Vagina (tissue), 2 donors: ENCODE results near the gene CD34. TPM values are rescaled to one million over a fixed set of nuclear protein-coding genes. Genes with fewer than 3 reads are reported as not detected.

Source experiments
- DNase-seq, 2 donors: peaks; one replicate each; pipeline ENCODE4 v3.0.0-alpha.2; 2017; ENCODE audit errors: extremely low spot score in 2 of 2
- H3K27ac ChIP-seq: fragments of 200-600 bp; sonication (generic); one replicate; pipeline ENCODE4 v1.5.1; 2019
- H3K27me3 ChIP-seq: fragments of 200-600 bp; sonication (generic); one replicate; pipeline ENCODE4 v1.5.1; 2019
- H3K36me3 ChIP-seq, 2 donors: fragments of 200-600 bp; sonication (generic); one replicate each; pipeline ENCODE4 v1.5.1; 2017 to 2019
- H3K4me1 ChIP-seq: fragments of 200-600 bp; sonication (generic); one replicate; pipeline ENCODE4 v1.5.1; 2019
- H3K4me3 ChIP-seq, 2 donors: fragments of 200-600 bp; sonication (generic); 1 replicate in 1 of 2; 2 replicates in 1 of 2; pipeline ENCODE4 v1.5.1; 2016 to 2019
- H3K9me3 ChIP-seq: fragments of 200-600 bp; sonication (generic); one replicate; pipeline ENCODE4 v1.5.1; 2019
- POLR2A ChIP-seq, 2 donors: fragments of 450-650 bp; IDR thresholded peaks; one replicate each; pipeline ENCODE4 v1.6.1; 2017; ENCODE audit warnings: antibody characterized with exemption in 2 of 2, mild to moderate bottlenecking in 2 of 2, moderate library complexity in 2 of 2
- POLR2AphosphoS5 ChIP-seq, 2 donors: sonication (generic); formaldehyde crosslinking; IDR thresholded peaks; one replicate each; pipeline ENCODE4 v1.9.0; 2017; ENCODE audit warnings: antibody characterized with exemption in 2 of 2, mild to moderate bottlenecking in 2 of 2, low read depth in 1 of 2; ENCODE audit not compliant: insufficient read depth in 1 of 2
- intact Hi-C: fragments of 100-400 bp; cut with DNase I; formaldehyde crosslinking; loops from one replicate; pipeline ENCODE4 v1.15.1; 2023
- total RNA-seq: library from RNA; depleted of rRNA; stranded (reverse); fragments of >200 nt; gene quantifications from one replicate; pipeline ENCODE4 v1.2.3, GENCODE V29; 2016
- TF ChIP-seq, protein P1 (sequence below), 3 experiments: fragments of 450-650 bp in 2 of 3; fragments of 200-600 bp in 1 of 3; sonication (generic) in 1 of 3; IDR thresholded peaks; one replicate each; pipeline ENCODE4 v1.5.1; 2017 to 2019; ENCODE audit warnings: antibody characterized with exemption in 3 of 3, mild to moderate bottlenecking in 2 of 3, moderate library complexity in 2 of 3

CD34 gene
- total RNA-seq, 1 donor from 2014 or later = 57.5 TPM

DNA sequence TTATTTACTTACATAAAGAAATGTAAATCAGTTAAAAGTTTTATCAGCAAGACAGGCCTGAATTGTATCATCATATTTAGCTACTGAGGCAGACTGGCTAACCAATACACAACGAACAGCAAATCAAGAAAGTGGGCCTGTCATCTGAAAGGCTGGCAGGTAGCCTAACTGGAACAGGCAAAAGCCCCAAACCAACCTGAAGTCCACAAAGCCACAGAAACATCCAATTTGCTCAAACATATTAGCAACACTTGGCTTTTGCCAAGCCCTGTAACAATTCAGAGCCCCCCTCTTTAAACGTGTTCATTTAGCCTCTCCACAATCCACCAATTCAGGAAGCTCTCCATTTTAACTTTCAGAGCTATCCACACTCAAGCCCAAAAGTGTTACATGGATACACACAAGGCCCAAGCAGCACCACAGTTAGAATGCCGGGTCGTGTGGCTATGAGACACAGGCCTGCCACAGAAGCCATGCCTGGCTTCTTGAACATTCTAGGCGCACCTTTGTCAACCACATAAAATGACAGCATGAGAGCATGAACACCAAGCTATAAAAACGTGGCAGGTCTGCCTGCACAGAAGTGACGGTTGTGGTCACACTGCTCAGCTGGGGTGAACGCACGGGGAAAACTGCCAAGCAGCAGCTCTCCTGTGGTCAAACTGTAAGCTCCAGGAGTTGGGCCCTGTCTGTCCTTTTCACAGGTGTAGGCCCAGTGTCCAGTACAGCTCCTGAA is 49.3 kb downstream of the CD34 start:
- no peaks in the 10 kb centered on the region for H3K27me3 ChIP-seq
- no peak for TF ChIP-seq POLR2A (IDR thresholded peaks at IDR 0.05)
- TF ChIP-seq, protein P1, sequence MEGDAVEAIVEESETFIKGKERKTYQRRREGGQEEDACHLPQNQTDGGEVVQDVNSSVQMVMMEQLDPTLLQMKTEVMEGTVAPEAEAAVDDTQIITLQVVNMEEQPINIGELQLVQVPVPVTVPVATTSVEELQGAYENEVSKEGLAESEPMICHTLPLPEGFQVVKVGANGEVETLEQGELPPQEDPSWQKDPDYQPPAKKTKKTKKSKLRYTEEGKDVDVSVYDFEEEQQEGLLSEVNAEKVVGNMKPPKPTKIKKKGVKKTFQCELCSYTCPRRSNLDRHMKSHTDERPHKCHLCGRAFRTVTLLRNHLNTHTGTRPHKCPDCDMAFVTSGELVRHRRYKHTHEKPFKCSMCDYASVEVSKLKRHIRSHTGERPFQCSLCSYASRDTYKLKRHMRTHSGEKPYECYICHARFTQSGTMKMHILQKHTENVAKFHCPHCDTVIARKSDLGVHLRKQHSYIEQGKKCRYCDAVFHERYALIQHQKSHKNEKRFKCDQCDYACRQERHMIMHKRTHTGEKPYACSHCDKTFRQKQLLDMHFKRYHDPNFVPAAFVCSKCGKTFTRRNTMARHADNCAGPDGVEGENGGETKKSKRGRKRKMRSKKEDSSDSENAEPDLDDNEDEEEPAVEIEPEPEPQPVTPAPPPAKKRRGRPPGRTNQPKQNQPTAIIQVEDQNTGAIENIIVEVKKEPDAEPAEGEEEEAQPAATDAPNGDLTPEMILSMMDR (IDR thresholded peaks at IDR 0.05) = no peak
- H3K27ac ChIP-seq = peak overlapping the region; percentile 68
- no peak overlapping the region for H3K4me3 ChIP-seq
- peaks cover 91% of the 10 kb centered on the region for H3K4me1 ChIP-seq
- H3K36me3 ChIP-seq = no peaks in the 10 kb centered on the region
- no peaks in the 10 kb centered on the region for H3K9me3 ChIP-seq
- intact Hi-C loops = no loop called here
- DNase-seq = peak in 1 of 2 donors; percentile 80

DNA sequence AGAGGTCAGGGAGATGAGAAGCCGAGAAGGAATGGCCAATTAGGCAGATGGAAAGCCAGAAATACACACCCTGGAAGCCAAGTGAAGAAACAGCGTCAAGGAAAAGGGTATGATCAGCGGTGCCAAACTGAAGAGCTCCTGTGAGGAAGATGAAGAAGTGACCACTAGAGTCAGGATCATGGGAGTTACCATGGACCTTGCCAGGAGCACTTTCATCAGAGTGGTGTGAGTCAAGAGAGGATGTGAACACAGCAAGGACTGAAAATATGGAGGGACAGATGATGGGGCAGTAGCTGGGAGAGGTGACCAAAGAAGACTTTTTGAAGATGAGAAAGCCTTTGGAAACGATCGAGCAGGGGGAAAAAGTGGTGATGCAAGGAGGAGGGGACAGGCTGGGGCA is 50.4 kb downstream of the CD34 start:
- H3K9me3 ChIP-seq = no peaks in the 10 kb centered on the region
- no peak overlapping the region for H3K4me3 ChIP-seq
- peaks cover 91% of the 10 kb centered on the region for H3K4me1 ChIP-seq
- TF ChIP-seq POLR2AphosphoS5 (IDR thresholded peaks at IDR 0.05; ENCODE audit: insufficient read depth in 1 of 2, low read depth in 1 of 2) (no peak), POLR2A (IDR thresholded peaks at IDR 0.05) (no peak)
- TF ChIP-seq, protein P1 (IDR thresholded peaks at IDR 0.05) = no peak
- intact Hi-C loops = no loop called here
- H3K36me3 ChIP-seq = no peaks in the 10 kb centered on the region
- H3K27ac ChIP-seq = peak overlapping the region; percentile 68
- H3K27me3 ChIP-seq = no peaks in the 10 kb centered on the region
- DNase-seq = no peak

DNA sequence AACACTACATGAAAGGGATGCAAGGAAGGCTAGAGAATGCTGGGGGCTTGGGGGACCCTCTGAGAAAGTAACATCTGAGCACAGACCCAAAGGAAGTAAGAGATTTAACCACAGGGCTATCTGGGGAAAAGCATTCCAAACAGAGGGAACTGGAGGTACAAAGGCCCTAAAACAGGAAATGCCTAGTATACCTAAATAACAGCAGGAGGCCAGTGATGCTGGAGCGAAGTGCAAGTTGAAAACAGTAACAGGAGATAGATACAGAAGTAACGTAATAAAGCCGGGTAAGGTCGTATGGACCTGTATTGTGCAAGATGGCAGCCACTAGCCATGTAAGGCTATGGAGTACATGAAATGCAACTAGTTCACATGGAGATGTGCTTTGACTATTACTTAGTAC is 52.1 kb downstream of the CD34 start:
- Histone ChIP-seq H3K27me3 (no peaks in the 10 kb centered on the region), H3K4me1 (peaks cover 86% of the 10 kb centered on the region), H3K27ac (no peak overlapping the region), H3K9me3 (no peaks in the 10 kb centered on the region), H3K36me3 (no peaks in the 10 kb centered on the region), H3K4me3 (no peak overlapping the region)
- intact Hi-C loops = no loop called here
- no peak for DNase-seq
- TF ChIP-seq POLR2AphosphoS5 (IDR thresholded peaks at IDR 0.05; ENCODE audit: insufficient read depth in 1 of 2, low read depth in 1 of 2) (no peak), POLR2A (IDR thresholded peaks at IDR 0.05) (no peak)
- TF ChIP-seq, protein P1 (IDR thresholded peaks at IDR 0.05) = no peak

DNA sequence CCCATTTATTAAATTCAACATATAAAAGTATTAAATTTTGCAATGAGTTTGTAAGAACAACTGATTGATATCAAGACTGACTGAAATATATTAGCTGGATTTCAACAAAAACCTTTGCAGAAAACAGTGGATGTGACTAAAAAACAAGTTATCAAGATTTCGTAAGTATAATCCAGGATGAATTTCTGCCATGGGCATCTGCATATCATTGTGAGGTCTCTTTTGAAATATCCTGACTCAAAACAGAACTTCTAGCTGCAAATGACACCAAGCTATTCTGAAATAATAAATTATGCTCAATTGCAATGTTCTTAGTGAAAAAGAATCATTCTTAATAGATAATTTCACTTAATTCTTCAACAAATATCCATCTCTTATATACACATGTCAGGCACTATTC is 52.6 kb downstream of the CD34 start:
- H3K4me3 ChIP-seq = no peak overlapping the region
- H3K27ac ChIP-seq = peak overlapping the region; percentile 32
- intact Hi-C loops = no loop called here
- DNase-seq = no peak
- TF ChIP-seq POLR2AphosphoS5 (IDR thresholded peaks at IDR 0.05; ENCODE audit: insufficient read depth in 1 of 2, low read depth in 1 of 2) (no peak), POLR2A (IDR thresholded peaks at IDR 0.05) (no peak)
- TF ChIP-seq, protein P1 (IDR thresholded peaks at IDR 0.05) = no peak
- H3K9me3 ChIP-seq = no peaks in the 10 kb centered on the region
- H3K4me1 ChIP-seq = peaks cover 86% of the 10 kb centered on the region
- H3K27me3 ChIP-seq = no peaks in the 10 kb centered on the region
- no peaks in the 10 kb centered on the region for H3K36me3 ChIP-seq

DNA sequence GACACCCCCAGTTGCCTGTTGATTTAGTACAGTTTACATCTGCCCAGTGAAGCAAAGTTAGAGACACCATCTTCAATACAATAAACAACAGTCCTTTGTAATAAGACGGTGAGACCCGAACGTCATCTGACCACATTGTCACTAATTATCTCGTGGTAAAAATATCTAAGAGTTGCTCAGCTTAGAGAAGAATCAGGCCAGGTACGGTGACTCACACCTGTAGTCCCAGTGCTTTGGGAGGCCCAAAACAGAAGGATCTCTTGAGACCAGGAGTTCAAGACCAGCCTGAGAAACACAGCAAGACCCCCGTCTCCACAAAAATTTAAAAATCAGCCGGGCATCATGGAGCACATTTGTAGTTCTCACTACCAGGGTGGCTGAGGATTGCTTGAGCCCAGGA is 53.5 kb downstream of the CD34 start:
- Histone ChIP-seq H3K27ac (peak overlapping the region; percentile 32), H3K9me3 (no peaks in the 10 kb centered on the region), H3K4me3 (no peak overlapping the region), H3K27me3 (no peaks in the 10 kb centered on the region), H3K4me1 (peaks cover 86% of the 10 kb centered on the region), H3K36me3 (no peaks in the 10 kb centered on the region)
- no peak for DNase-seq
- intact Hi-C loops = no loop called here
- no peak for TF ChIP-seq POLR2AphosphoS5 (IDR thresholded peaks at IDR 0.05; ENCODE audit: insufficient read depth in 1 of 2, low read depth in 1 of 2)
- TF ChIP-seq, protein P1 (IDR thresholded peaks at IDR 0.05) = no peak
- TF ChIP-seq POLR2A (IDR thresholded peaks at IDR 0.05) = no peak
